HepG2 (cell line): ENCODE results near the gene THOP1. TPM values are rescaled to one million over a fixed set of nuclear protein-coding genes. Genes with fewer than 3 reads are reported as not detected.

Experiments
- ATAC-seq: fragments of 200-7000 bp; cut with Tn5 transposase; 3 replicates; pipeline ENCODE4 v1.9.1; 2020; ENCODE audit warnings: mild to moderate bottlenecking, moderate library complexity
- BruUV-seq: library from RNA; stranded (reverse); fragments of 400-500 nt; replicated peaks from 2 replicates; lab custom pipeline; 2021; lab: Mats Ljungman, UMichigan
- CTCF ChIA-PET: fragments of 300-600 bp; formaldehyde crosslinking; extraction: SDS; loops from one replicate; lab custom pipeline; 2021; ENCODE audit warnings: low total read pairs, inconsistent platforms, low intra/inter-chr PET ratio; lab: Yijun Ruan, JAX
- POLR2A ChIA-PET: fragments of 350-600 bp; sonication (Branson Sonifier 250); formaldehyde crosslinking; loops from one replicate; lab custom pipeline; 2020; ENCODE audit warnings: antibody characterized with exemption, inconsistent platforms; lab: Yijun Ruan, JAX
- DNase-seq: peaks from one replicate; pipeline ENCODE4 v3.0.0-alpha.2; 2015; ENCODE audit warnings: low spot score
- FAIRE-seq: peaks from 3 replicates; lab custom pipeline; 2011; peaks lifted over from hg19 to GRCh38; lab: Jason Lieb, UNC
- H2AFZ ChIP-seq: one replicate; pipeline ENCODE4 v1.6.1; 2011; ENCODE audit warnings: low read length, inconsistent platforms
- H3K27ac ChIP-seq: fragments of 300-600 bp; 3 replicates; pipeline ENCODE4 v1.8.0; 2011; ENCODE audit warnings: mixed run types, mild to moderate bottlenecking, mixed read lengths, low read length, inconsistent platforms; ENCODE audit not compliant: insufficient read depth; ENCODE audit errors: extremely low read length
- H3K27me3 ChIP-seq, 2 experiments: fragments of 200-600 bp in 1 of 2; 2 replicates in 1 of 2; 3 replicates in 1 of 2; pipeline versions ENCODE4 v1.6.0 to v1.8.0; 2011; ENCODE audit warnings: low read length in 2 of 2, mild to moderate bottlenecking in 2 of 2, moderate library complexity in 2 of 2, inconsistent platforms in 1 of 2; ENCODE audit not compliant: insufficient read depth in 2 of 2, control insufficient read depth in 1 of 2
- H3K36me3 ChIP-seq, 2 experiments: fragments of 200-600 bp in 1 of 2; replicated peaks in 1 of 2; 2 replicates in 1 of 2; 3 replicates in 1 of 2; pipeline versions ENCODE4 v1.5.1 to v1.8.0; 2011; ENCODE audit warnings: low read length in 2 of 2, inconsistent platforms in 1 of 2; ENCODE audit not compliant: insufficient read depth in 2 of 2, control insufficient read depth in 1 of 2
- H3K4me1 ChIP-seq: 2 replicates; pipeline ENCODE4 v1.5.1; 2012; ENCODE audit warnings: low read length, inconsistent platforms; ENCODE audit not compliant: insufficient read depth
- H3K4me2 ChIP-seq: 2 replicates; pipeline ENCODE4 v1.6.0; 2011; ENCODE audit warnings: low read depth, low read length, inconsistent platforms
- H3K4me3 ChIP-seq, 3 experiments: fragments of 200-600 bp in 1 of 3; sonication (generic), shearing (Covaris generic) in 1 of 3; replicated peaks in 1 of 3; 2 replicates each; pipeline ENCODE4 v1.5.1; 2011 to 2016; ENCODE audit warnings: low read length in 3 of 3, inconsistent platforms in 2 of 3, low read depth in 2 of 3, mild to moderate bottlenecking in 2 of 3, control low read depth in 1 of 3, mixed read lengths in 1 of 3; ENCODE audit not compliant: insufficient read depth in 1 of 3
- H3K79me2 ChIP-seq: one replicate; pipeline ENCODE4 v1.6.1; 2011; ENCODE audit warnings: low read length, inconsistent platforms; ENCODE audit not compliant: insufficient read depth
- H3K9ac ChIP-seq: 2 replicates; pipeline ENCODE4 v1.6.0; 2011; ENCODE audit warnings: mild to moderate bottlenecking, low read depth, low read length, inconsistent platforms; ENCODE audit not compliant: insufficient read depth
- H3K9me3 ChIP-seq: 2 replicates; pipeline ENCODE4 v1.5.1; 2012; ENCODE audit warnings: mild to moderate bottlenecking, low read length
- H4K20me1 ChIP-seq: 2 replicates; pipeline ENCODE4 v1.6.0; 2011; ENCODE audit warnings: inconsistent platforms, mild to moderate bottlenecking, low read length, moderate library complexity; ENCODE audit not compliant: insufficient read depth
- BORCS8-MEF2B ChIP-seq: sonication (generic); formaldehyde crosslinking; IDR thresholded peaks from 2 replicates; pipeline ENCODE4 v1.8.0; 2022; ENCODE audit warnings: mild to moderate bottlenecking, missing genetic modification reagents
- IRX3 ChIP-seq: sonication (generic); formaldehyde crosslinking; IDR thresholded peaks from 2 replicates; pipeline ENCODE4 v1.8.1; 2023; ENCODE audit warnings: mild to moderate bottlenecking, low read depth, missing genetic modification reagents, borderline replicate concordance
- JDP2 ChIP-seq: sonication (generic); formaldehyde crosslinking; IDR thresholded peaks from 2 replicates; pipeline ENCODE4 v1.8.1; 2022; ENCODE audit warnings: missing genetic modification reagents, borderline replicate concordance
- KLF11 ChIP-seq: IDR thresholded peaks from 2 replicates; pipeline ENCODE4 v1.6.1; 2016; ENCODE audit warnings: missing compliant biosample characterization
- KMT2A ChIP-seq: sonication (generic); formaldehyde crosslinking; IDR thresholded peaks from 2 replicates; pipeline ENCODE4 v1.4.0; 2020; ENCODE audit warnings: missing genetic modification reagents
- SIN3B ChIP-seq: fragments of 150-350 bp; IDR thresholded peaks from 2 replicates; pipeline ENCODE4 v1.6.1; 2014; ENCODE audit warnings: low read length
- THAP11 ChIP-seq: IDR thresholded peaks from 2 replicates; pipeline ENCODE4 v1.6.1; 2016; ENCODE audit warnings: missing biosample characterization, missing genetic modification reagents
- THAP7 ChIP-seq: sonication (generic); formaldehyde crosslinking; IDR thresholded peaks from 2 replicates; pipeline ENCODE4 v1.8.1; 2023; ENCODE audit warnings: mild to moderate bottlenecking, missing genetic modification reagents
- ZNF367 ChIP-seq: sonication (generic); formaldehyde crosslinking; IDR thresholded peaks from 2 replicates; pipeline ENCODE4 v1.4.0; 2020; ENCODE audit warnings: missing genetic modification reagents, borderline replicate concordance
- ZNF780A ChIP-seq: sonication (generic); formaldehyde crosslinking; IDR thresholded peaks from 2 replicates; pipeline ENCODE4 v1.8.0; 2022; ENCODE audit warnings: mild to moderate bottlenecking, missing genetic modification reagents, moderate library complexity
- ZNF792 ChIP-seq: IDR thresholded peaks from 2 replicates; pipeline ENCODE4 v1.6.1; 2016
- ZNF800 ChIP-seq: sonication (generic); formaldehyde crosslinking; IDR thresholded peaks from 2 replicates; pipeline ENCODE4 v1.4.0; 2020; ENCODE audit warnings: missing genetic modification reagents
- WGBS: methylation state at CpG from one replicate; pipeline ENCODE4 v1.1.6; 2017; ENCODE audit warnings: low lambda C conversion rate; 5-methylcytosine and 5-hydroxymethylcytosine counted together
- in situ Hi-C: cut with HindIII; loops from 2 replicates; pipeline ENCODE4 v1.10.0; 2017; ENCODE audit warnings: low pct_unique_long_range_greater_than_20kb; ENCODE audit not compliant: extremely low pct_ligation_motif_present
- intact Hi-C: fragments of 100-400 bp; cut with micrococcal nuclease; formaldehyde crosslinking; loops from one replicate; pipeline ENCODE4 v1.10.0; 2022; ENCODE audit not compliant: unreplicated experiment
- polyA plus RNA-seq, 8 experiments: library from polyadenylated mRNA; depleted of rRNA in 3 of 8; stranded (reverse) in 7 of 8; unstranded in 1 of 8; fragments of >200 nt; fragmentation: Illumina TruSeq in 4 of 8; extraction: Trizol in 4 of 8; gene quantifications; 2 replicates each; pipeline versions ENCODE4 v1.2.1 to v1.2.3, GENCODE V29; 2011 to 2016; ENCODE audit warnings: low read depth in 4 of 8, missing spikeins in 1 of 8, mixed read lengths in 1 of 8; ENCODE audit not compliant: insufficient read depth in 1 of 8
- total RNA-seq, 5 experiments: library from RNA; depleted of rRNA; stranded (reverse); fragments of >200 nt; fragmentation: Illumina TruSeq; extraction: Trizol; gene quantifications; 2 replicates each; pipeline ENCODE4 v1.2.3, GENCODE V29; 2016; ENCODE audit warnings: low read depth in 1 of 5

Gene THOP1
- total and polyA plus RNA-seq, 2 of the 13 experiments (the other 11 are each of a cell fraction or from before 2014, with no cell fraction given), result 74.4 to 116 TPM

GRCh38 chr19:2755811-2756210, 29.5 kb upstream of the THOP1 start:
- Histone ChIP-seq H3K9ac (no peak overlapping the region), H3K36me3 (peaks cover 22 to 35% of the 10 kb centered on the region in 2 experiments; a peak in 4 of 5 replicates), H4K20me1 (no peaks in the 10 kb centered on the region), H3K4me2 (no peak overlapping the region), H3K9me3 (no peaks in the 10 kb centered on the region), H3K27me3 (no peaks in the 10 kb centered on the region), H3K79me2 (no peaks in the 10 kb centered on the region), H2AFZ (no peak overlapping the region), H3K4me3 (no peak overlapping the region), H3K4me1 (no peaks in the 10 kb centered on the region), H3K27ac (no peak overlapping the region)
- ChIA-PET POLR2A (no interaction called here), CTCF (no interaction called here)
- in situ Hi-C loops, result no loop called here
- FAIRE-seq, result no peak
- WGBS, result 96% methylated on average over 16 of the region's 16 CpGs
- BruUV-seq, result no TSS peak
- DNase-seq, result no peak
- TF ChIP-seq SIN3B (no peak), ZNF367 (CRISPR knock-in tag) (no peak), IRX3 (no peak), THAP11 (no peak), ZNF800 (CRISPR knock-in tag) (no peak), ZNF792 (CRISPR knock-in tag) (no peak), KMT2A (CRISPR knock-in tag) (no peak), BORCS8-MEF2B (CRISPR knock-in tag) (no peak), JDP2 (CRISPR knock-in tag) (no peak), ZNF780A (CRISPR knock-in tag) (no peak), KLF11 (CRISPR knock-in tag) (no peak), THAP7 (no peak)
- intact Hi-C loops, result no loop called here
- ATAC-seq, result no peak
